SK-N-MC (cell line): ENCODE results near the gene PLXNA4.
"Not testable (repeated sequence)": the region's sequence is repeated elsewhere in the genome, so short reads cannot be mapped to it uniquely, and the experiment has no call there.

Source experiments
- DNase-seq: peaks from one replicate; pipeline ENCODE4 v3.0.0-alpha.2; 2011; ENCODE audit warnings: low read depth, low spot score
- H3K27ac ChIP-seq: fragments of 200-600 bp; sonication (generic); 2 replicates; pipeline ENCODE4 v1.5.1; 2016; ENCODE audit warnings: mixed run types
- H3K36me3 ChIP-seq: fragments of 200-600 bp; sonication (generic); 2 replicates; pipeline ENCODE4 v1.6.1; 2017; ENCODE audit warnings: antibody characterized with exemption, low read length, mixed read lengths; ENCODE audit not compliant: insufficient read depth
- H3K4me3 ChIP-seq: fragments of 200-600 bp; sonication (generic); 2 replicates; pipeline ENCODE4 v1.5.1; 2016
- H3K9ac ChIP-seq: fragments of 200-600 bp; sonication (generic); 2 replicates; pipeline ENCODE4 v1.8.0; 2017; ENCODE audit warnings: mixed run types, mixed read lengths; ENCODE audit not compliant: insufficient read length
- H3K9me3 ChIP-seq: fragments of 200-600 bp; sonication (generic); 2 replicates; pipeline ENCODE4 v1.6.1; 2017; ENCODE audit warnings: low read depth, mild to moderate bottlenecking, antibody characterized with exemption, low read length, moderate library complexity, mixed read lengths
- EZH2 ChIP-seq: fragments of 200-600 bp; sonication (generic); IDR thresholded peaks from one replicate; pipeline ENCODE4 v1.6.1; 2017; ENCODE audit warnings: antibody characterized with exemption
- FOXP2 ChIP-seq: optimal IDR thresholded peaks from 2 replicates; pipeline ENCODE3; 2011; ENCODE audit warnings: mild to moderate bottlenecking, moderate library complexity; ENCODE audit not compliant: insufficient read depth; ENCODE audit errors: extremely low read length, control extremely low read depth
- POLR2AphosphoS5 ChIP-seq: IDR thresholded peaks from 2 replicates; pipeline ENCODE4 v1.6.1; 2012; ENCODE audit warnings: mild to moderate bottlenecking, low read depth, low read length, borderline replicate concordance

The PLXNA4 gene

DNA sequence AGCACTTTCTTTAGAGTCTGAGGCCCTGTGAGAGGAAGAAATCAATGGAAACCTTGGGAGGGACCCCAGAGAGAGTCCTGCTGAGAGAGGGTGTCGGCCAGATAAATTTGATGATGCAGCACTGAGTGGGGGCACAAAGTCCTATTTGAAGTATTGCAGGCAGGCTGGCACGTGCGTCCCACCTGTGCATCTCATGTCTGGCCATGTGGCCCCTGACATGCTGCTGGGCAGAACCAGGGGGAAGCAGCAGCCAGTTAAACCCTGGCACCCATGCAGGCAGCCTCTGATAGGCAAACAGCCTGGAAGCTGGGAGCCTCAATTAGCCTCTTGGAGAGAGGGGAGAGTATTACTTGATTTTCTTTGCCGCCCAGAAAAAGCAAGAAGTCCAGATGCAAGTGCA is 180.9 kb downstream of the PLXNA4 start:
- H3K9me3 ChIP-seq, result no peaks in the 10 kb centered on the region
- no peak overlapping the region for H3K27ac ChIP-seq
- no peak for DNase-seq
- H3K4me3 ChIP-seq, result no peak overlapping the region
- no peak overlapping the region for H3K9ac ChIP-seq
- no peak for TF ChIP-seq POLR2AphosphoS5
- TF ChIP-seq FOXP2, result no peak
- TF ChIP-seq EZH2, result no peak
- H3K36me3 ChIP-seq, result no peaks in the 10 kb centered on the region

DNA sequence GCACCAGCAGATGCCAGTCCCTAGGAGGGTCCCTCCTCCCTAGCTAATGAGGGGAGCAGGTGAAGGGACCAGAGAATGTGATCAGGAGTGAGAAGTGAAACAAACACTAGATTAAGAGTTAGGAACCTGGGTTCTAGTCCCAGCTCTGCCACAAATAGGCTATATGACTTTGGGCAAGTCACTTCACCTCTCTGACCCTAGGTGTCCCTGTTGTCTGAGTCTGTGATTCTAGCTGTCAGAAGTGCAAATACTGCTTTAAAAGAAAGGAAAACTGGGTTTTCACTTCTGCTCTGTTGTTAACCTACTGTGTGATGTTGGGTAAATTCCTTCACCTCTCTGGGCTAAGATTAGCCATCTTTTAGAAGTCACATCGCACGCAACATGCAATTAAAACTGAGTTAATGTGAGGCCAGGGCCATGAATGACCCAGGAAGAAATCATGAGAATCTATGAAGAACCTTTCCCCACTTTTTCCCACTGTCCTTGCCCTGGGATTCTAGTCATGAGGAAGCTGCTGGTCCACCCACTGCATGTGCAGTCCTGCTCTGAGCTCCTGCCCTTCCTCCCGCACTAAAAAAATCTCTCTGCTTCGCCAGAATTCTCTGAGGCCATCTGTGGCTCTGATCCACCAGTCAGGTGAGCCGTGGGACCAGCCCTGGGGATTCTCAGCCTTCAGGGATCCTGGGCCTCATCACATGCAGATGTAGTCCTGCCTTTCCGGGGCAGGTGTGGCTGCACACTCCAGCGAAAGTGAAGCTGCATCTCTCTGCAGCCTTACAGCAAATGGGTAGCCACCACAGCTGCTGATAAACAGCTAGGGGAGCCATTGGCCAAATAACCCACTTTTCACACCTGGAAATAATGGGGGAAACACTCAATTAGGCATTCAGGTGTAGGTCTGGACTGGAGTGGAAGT is 181.7 kb downstream of the PLXNA4 start:
- DNase-seq, result no peak
- H3K9me3 ChIP-seq, result no peaks in the 10 kb centered on the region
- no peak for TF ChIP-seq FOXP2
- TF ChIP-seq EZH2, result no peak
- no peak for TF ChIP-seq POLR2AphosphoS5
- no peaks in the 10 kb centered on the region for H3K36me3 ChIP-seq
- H3K27ac ChIP-seq, result no peak overlapping the region
- H3K9ac ChIP-seq, result no peak overlapping the region
- H3K4me3 ChIP-seq, result no peak overlapping the region

DNA sequence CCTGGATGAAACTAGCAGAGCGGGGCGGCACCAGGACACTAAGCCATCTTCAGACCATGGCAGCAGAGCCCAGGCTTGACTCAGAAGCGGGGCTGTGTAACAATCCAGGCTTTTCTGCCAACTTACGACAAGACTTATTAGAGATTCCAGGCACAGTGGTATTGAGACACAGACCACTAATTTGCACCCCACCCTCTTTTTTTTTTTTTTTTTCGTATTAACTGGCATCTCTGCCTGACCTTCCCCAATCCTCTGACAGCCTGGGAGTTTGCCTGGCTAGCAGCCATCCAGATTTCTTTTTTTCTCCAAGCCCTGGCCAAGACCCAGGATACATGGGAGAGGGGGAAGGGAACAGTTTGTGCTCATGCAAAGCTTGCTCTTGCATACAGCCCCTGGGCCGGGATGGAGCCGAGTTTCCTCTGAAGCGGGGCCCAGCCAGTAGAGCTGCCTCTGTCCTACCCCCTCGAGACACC is 182.4 kb downstream of the PLXNA4 start:
- Histone ChIP-seq H3K9ac (no peak overlapping the region), H3K4me3 (no peak overlapping the region), H3K27ac (no peak overlapping the region), H3K36me3 (no peaks in the 10 kb centered on the region), H3K9me3 (no peaks in the 10 kb centered on the region)
- TF ChIP-seq POLR2AphosphoS5 (no peak), FOXP2 (no peak), EZH2 (no peak)
- no peak for DNase-seq

DNA sequence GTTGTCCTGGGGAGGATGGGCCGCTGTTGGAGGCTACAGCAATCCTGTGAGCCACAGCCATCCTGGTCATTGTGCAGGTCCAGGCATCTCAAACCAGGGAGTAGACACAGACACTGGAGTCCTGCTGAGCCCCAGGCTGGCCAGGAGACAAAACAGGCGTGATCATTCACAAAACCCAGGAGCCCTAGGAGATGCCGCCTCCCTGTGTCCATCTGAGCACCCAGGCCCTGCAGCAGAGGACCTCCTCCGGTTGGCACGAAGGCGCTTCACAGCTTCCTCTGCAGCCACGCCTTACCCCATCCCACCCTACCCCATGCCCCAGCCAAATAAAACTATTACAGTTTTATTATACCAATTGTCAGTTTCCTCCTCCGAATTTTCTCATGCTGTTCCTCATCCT is 183.6 kb downstream of the PLXNA4 start:
- H3K36me3 ChIP-seq, result no peaks in the 10 kb centered on the region
- H3K27ac ChIP-seq, result no peak overlapping the region
- no peak overlapping the region for H3K9ac ChIP-seq
- no peaks in the 10 kb centered on the region for H3K9me3 ChIP-seq
- no peak overlapping the region for H3K4me3 ChIP-seq
- TF ChIP-seq EZH2 (no peak), FOXP2 (no peak), POLR2AphosphoS5 (no peak)
- DNase-seq, result no peak

DNA sequence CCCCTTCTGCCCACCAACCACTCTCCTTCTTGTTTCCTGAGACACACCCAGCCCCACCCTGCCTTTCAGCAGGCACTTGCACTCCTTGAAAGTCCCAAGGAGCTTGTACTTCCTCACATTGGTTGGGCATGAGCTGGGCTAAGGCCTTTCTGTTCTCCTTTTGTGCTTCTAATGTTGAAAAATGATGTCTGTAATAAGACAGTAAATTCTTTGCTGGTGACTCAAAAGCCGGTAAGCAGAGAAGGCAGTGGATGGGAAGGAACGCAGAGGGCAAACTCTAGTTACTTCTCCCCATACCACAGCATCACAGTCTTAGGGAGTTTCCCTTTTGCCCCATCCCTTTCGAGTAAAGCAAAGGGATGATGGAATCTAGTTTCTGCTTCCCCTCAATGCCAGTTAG is 185.6 kb downstream of the PLXNA4 start:
- no peak overlapping the region for H3K4me3 ChIP-seq
- TF ChIP-seq POLR2AphosphoS5 (no peak), EZH2 (no peak), FOXP2 (no peak)
- no peak overlapping the region for H3K9ac ChIP-seq
- H3K27ac ChIP-seq, result no peak overlapping the region
- no peaks in the 10 kb centered on the region for H3K36me3 ChIP-seq
- DNase-seq, result no peak
- no peaks in the 10 kb centered on the region for H3K9me3 ChIP-seq

DNA sequence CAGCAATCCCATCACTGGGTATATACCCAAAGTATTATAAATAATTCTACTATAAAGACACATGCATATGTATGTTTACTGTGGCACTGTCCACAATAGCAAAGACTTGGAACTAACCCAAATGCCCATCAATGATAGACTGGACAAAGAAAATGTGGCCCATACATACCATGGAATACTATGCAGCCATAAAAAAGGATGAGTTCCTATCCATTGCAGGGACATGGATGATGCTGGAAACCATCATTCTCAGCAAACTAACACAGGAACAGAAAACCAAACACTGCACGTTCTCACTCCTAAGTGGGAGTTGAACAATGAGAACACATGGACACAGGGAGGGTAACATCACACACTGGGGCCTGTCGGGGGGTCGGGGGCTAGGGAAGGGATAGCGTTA is 186.2 kb downstream of the PLXNA4 start:
- not testable (repeated sequence) for DNase-seq, H3K4me3 ChIP-seq, H3K9ac ChIP-seq, H3K36me3 ChIP-seq, H3K9me3 ChIP-seq, H3K27ac ChIP-seq

DNA sequence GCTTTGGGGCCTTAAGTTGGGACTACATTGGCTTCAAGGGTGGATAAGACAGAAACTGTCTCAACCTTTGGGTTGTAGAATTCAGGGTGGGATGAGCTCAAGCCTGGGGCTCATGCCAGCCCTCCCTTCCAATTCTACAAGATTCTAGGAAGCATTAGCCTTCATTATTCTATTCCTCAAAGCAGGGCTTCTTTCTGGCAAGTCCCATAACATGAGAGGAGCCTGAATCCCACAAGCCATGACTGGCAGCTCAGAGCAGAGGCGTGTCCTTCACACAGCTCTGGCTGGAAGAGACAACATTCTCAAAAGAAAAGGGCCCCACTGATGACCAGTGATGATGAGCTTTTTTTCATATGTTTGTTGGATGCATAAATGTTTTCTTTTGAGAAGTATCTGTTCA is 187.6 kb downstream of the PLXNA4 start:
- TF ChIP-seq FOXP2 (no peak), EZH2 (no peak)
- Histone ChIP-seq H3K27ac (no peak overlapping the region), H3K36me3 (no peaks in the 10 kb centered on the region), H3K4me3 (no peak overlapping the region), H3K9ac (no peak overlapping the region), H3K9me3 (no peaks in the 10 kb centered on the region)
- no peak for DNase-seq

DNA sequence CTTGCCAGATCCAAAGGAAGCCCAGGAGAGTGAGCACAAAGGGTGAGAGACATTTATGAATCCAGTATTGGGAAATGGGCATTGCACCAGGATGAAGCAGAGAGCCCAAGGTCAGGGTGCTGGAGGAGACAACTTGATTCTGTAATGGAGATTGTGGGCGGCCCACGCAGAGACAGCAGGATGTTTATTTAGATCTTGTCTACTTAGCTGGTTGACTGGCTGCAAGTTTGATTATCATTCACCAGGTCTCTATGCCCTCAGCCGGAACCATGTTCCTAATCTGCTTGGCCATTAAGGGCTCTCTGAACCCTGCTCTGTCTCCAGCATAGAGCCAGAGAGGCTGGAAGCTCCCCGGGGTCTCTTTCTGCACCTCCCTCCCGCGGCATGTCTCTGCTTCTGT is 188.7 kb downstream of the PLXNA4 start:
- H3K27ac ChIP-seq, result no peak overlapping the region
- TF ChIP-seq EZH2 (no peak), FOXP2 (no peak), POLR2AphosphoS5 (no peak)
- DNase-seq, result no peak

DNA sequence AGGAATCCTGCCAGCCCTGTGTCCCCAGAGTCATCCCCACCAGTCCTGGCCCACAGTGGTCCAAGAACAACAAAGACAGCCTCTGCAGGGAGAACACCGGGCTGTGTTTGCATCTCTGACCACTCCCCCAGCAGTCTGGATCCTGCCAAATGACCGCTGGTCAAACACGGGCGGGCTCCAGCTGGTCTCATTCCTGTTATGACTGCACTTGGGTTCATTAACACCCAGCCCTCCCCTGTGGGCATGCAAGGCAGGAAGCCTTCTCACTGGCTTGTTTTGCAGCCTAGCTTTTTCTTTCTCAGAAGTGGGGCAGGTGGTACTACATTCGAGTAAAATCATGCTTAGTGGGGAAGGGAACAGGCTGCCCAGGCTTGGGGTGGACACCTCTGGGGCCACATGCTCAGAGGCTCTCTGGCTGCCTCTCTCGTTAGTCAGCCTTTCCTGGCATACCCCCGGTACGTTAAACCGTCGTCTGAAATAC is 190.0 kb downstream of the PLXNA4 start:
- no peaks in the 10 kb centered on the region for H3K36me3 ChIP-seq
- H3K9ac ChIP-seq, result no peak overlapping the region
- TF ChIP-seq POLR2AphosphoS5 (no peak), EZH2 (no peak), FOXP2 (no peak)
- H3K9me3 ChIP-seq, result no peaks in the 10 kb centered on the region
- H3K27ac ChIP-seq, result no peak overlapping the region
- DNase-seq, result no peak
- H3K4me3 ChIP-seq, result no peak overlapping the region

More for the DNA sequence above, 188.7 kb downstream of the PLXNA4 start:
- no peak overlapping the region for H3K4me3 ChIP-seq
- H3K36me3 ChIP-seq, result no peaks in the 10 kb centered on the region
- no peaks in the 10 kb centered on the region for H3K9me3 ChIP-seq
- H3K9ac ChIP-seq, result no peak overlapping the region
